HPDE6-E6E7 (cell line): Measurements from ENCODE around the gene LAMA3.
A peak's percentile ranks its signal among the peaks of the same experiment; 100 is the strongest.

Experiments
- DNase-seq: peaks from one replicate; pipeline ENCODE4 v3.0.0; 2011; ENCODE audit warnings: missing footprints; ENCODE audit errors: extremely low spot score

Gene LAMA3

GRCh38 chr18:23849141-23849540, 159.9 kb downstream of the LAMA3 start:
- no peak for DNase-seq

- DNase-seq = no peak
Measured at GRCh38 chr18:23850215-23850614, 161.0 kb downstream of the LAMA3 start.

GRCh38 chr18:23851470-23852002, 162.3 kb downstream of the LAMA3 start:
- no peak for DNase-seq

- DNase-seq = no peak
Measured at GRCh38 chr18:23852236-23853045, 163.2 kb downstream of the LAMA3 start.

- DNase-seq = no peak
Measured at GRCh38 chr18:23853448-23854195, 164.4 kb downstream of the LAMA3 start.

- DNase-seq = no peak
Measured at GRCh38 chr18:23855721-23856120, 166.5 kb downstream of the LAMA3 start.

GRCh38 chr18:23856466-23857163, 167.4 kb downstream of the LAMA3 start:
- DNase-seq = no peak

GRCh38 chr18:23857164-23857552, 167.9 kb downstream of the LAMA3 start:
- no peak for DNase-seq

GRCh38 chr18:23857756-23858155, 168.5 kb downstream of the LAMA3 start:
- peak; percentile 72 for DNase-seq

GRCh38 chr18:23859466-23860336, 170.4 kb downstream of the LAMA3 start:
- no peak for DNase-seq

GRCh38 chr18:23861326-23861725, 172.1 kb downstream of the LAMA3 start:
- no peak for DNase-seq

GRCh38 chr18:23861805-23862470, 172.7 kb downstream of the LAMA3 start:
- peak; percentile 64 for DNase-seq

- DNase-seq = no peak
Measured at GRCh38 chr18:23864624-23865023, 175.4 kb downstream of the LAMA3 start.

- DNase-seq = no peak
Measured at GRCh38 chr18:23867006-23867405, 177.8 kb downstream of the LAMA3 start.

- no peak for DNase-seq
Measured at GRCh38 chr18:23868136-23868785, 179.0 kb downstream of the LAMA3 start.

GRCh38 chr18:23870676-23871380, 181.6 kb downstream of the LAMA3 start:
- no peak for DNase-seq

GRCh38 chr18:23871410-23871809, 182.2 kb downstream of the LAMA3 start:
- DNase-seq = peak; percentile 58

GRCh38 chr18:23872701-23873550, 183.7 kb downstream of the LAMA3 start:
- DNase-seq = peak; percentile 93
